SK-N-SH treated with all-trans-retinoic acid at 6 μM for 48 hours (cell line): ENCODE results near the gene COPS7A.

Source experiments
- ATAC-seq: fragments of 200-7000 bp; cut with Tn5 transposase; 3 replicates; pipeline ENCODE4 v1.9.1; 2020; ENCODE audit warnings: mild to moderate bottlenecking, moderate library complexity
- ARNTL ChIP-seq: fragments of 450-650 bp; formaldehyde crosslinking; IDR thresholded peaks from 2 replicates; pipeline ENCODE4 v1.5.0; 2020; ENCODE audit warnings: low read depth, mild to moderate bottlenecking, moderate library complexity, borderline replicate concordance
- CREB5 ChIP-seq: fragments of 250-450 bp; sonication (Bioruptor Pico); IDR thresholded peaks from 2 replicates; pipeline ENCODE4 v1.5.1; 2020; ENCODE audit warnings: low read depth, mild to moderate bottlenecking, moderate library complexity
- CSDC2 ChIP-seq: fragments of 250-450 bp; sonication (Bioruptor Pico); IDR thresholded peaks from 2 replicates; pipeline ENCODE4 v1.5.0; 2020; ENCODE audit warnings: mild to moderate bottlenecking, moderate library complexity
- CSRNP3 ChIP-seq: fragments of 250-450 bp; sonication (Bioruptor Pico); IDR thresholded peaks from 2 replicates; pipeline ENCODE4 v1.5.1; 2021; ENCODE audit warnings: mild to moderate bottlenecking, moderate library complexity
- ESRRG ChIP-seq: fragments of 250-450 bp; sonication (Bioruptor Pico); IDR thresholded peaks from 2 replicates; pipeline ENCODE4 v1.6.1; 2021; ENCODE audit warnings: mild to moderate bottlenecking
- GLIS3 ChIP-seq: fragments of 250-450 bp; sonication (Bioruptor Pico); IDR thresholded peaks from 2 replicates; pipeline ENCODE4 v1.5.0; 2020; ENCODE audit warnings: mild to moderate bottlenecking, moderate library complexity
- ISL1 ChIP-seq: fragments of 250-450 bp; sonication (Bioruptor Pico); IDR thresholded peaks from 2 replicates; pipeline ENCODE4 v2.1.2; 2022; ENCODE audit warnings: mild to moderate bottlenecking, moderate library complexity
- OSR1 ChIP-seq: fragments of 250-450 bp; sonication (Bioruptor Pico); IDR thresholded peaks from 2 replicates; pipeline ENCODE4 v1.8.0; 2022; ENCODE audit warnings: moderate library complexity, mild to moderate bottlenecking, inconsistent platforms
- PATZ1 ChIP-seq: fragments of 250-450 bp; sonication (Bioruptor Pico); IDR thresholded peaks from 2 replicates; pipeline ENCODE4 v1.8.0; 2020; ENCODE audit warnings: mild to moderate bottlenecking, moderate library complexity, borderline replicate concordance
- POU6F1 ChIP-seq: fragments of 250-450 bp; sonication (Bioruptor Pico); IDR thresholded peaks from 2 replicates; pipeline ENCODE4 v1.8.0; 2021; ENCODE audit warnings: low read depth, mild to moderate bottlenecking, moderate library complexity, borderline replicate concordance
- PPARA ChIP-seq: fragments of 250-450 bp; sonication (Bioruptor Pico); IDR thresholded peaks from 2 replicates; pipeline ENCODE4 v1.5.0; 2020; ENCODE audit warnings: mild to moderate bottlenecking, borderline replicate concordance
- RARB ChIP-seq: fragments of 250-450 bp; sonication (Bioruptor Pico); IDR thresholded peaks from 2 replicates; pipeline ENCODE4 v1.8.0; 2021; ENCODE audit warnings: mild to moderate bottlenecking, moderate library complexity
- SNAI2 ChIP-seq: fragments of 250-450 bp; sonication (Bioruptor Pico); IDR thresholded peaks from 2 replicates; pipeline ENCODE4 v1.5.0; 2020; ENCODE audit warnings: mild to moderate bottlenecking, moderate library complexity
- TOX ChIP-seq: fragments of 250-450 bp; sonication (Bioruptor Pico); IDR thresholded peaks from 2 replicates; pipeline ENCODE4 v1.8.0; 2021; ENCODE audit warnings: mild to moderate bottlenecking, moderate library complexity, borderline replicate concordance
- TSHZ2 ChIP-seq: fragments of 250-450 bp; sonication (Bioruptor Pico); IDR thresholded peaks from 2 replicates; pipeline ENCODE4 v1.5.0; 2020; ENCODE audit warnings: mild to moderate bottlenecking, moderate library complexity
- ZC3H10 ChIP-seq: fragments of 250-450 bp; sonication (Bioruptor Pico); IDR thresholded peaks from 2 replicates; pipeline ENCODE4 v1.5.1; 2021; ENCODE audit warnings: mild to moderate bottlenecking, moderate library complexity
- ZFP3 ChIP-seq: fragments of 250-450 bp; sonication (Bioruptor Pico); IDR thresholded peaks from 2 replicates; pipeline ENCODE4 v1.5.0; 2020; ENCODE audit warnings: mild to moderate bottlenecking, moderate library complexity
- ZFP30 ChIP-seq: fragments of 450-650 bp; formaldehyde crosslinking; IDR thresholded peaks from 2 replicates; pipeline ENCODE4 v1.5.0; 2022; ENCODE audit warnings: mild to moderate bottlenecking, moderate library complexity
- ZNF565 ChIP-seq: fragments of 450-650 bp; formaldehyde crosslinking; conservative IDR thresholded peaks from 2 replicates; pipeline ENCODE4 v1.5.0; 2020; ENCODE audit warnings: low read depth, mild to moderate bottlenecking, moderate library complexity
- ZNF70 ChIP-seq: fragments of 450-650 bp; formaldehyde crosslinking; IDR thresholded peaks from 2 replicates; pipeline ENCODE4 v1.5.0; 2020; ENCODE audit warnings: mild to moderate bottlenecking, moderate library complexity
- ZNF8 ChIP-seq: fragments of 450-650 bp; formaldehyde crosslinking; IDR thresholded peaks from 2 replicates; pipeline ENCODE4 v1.5.0; 2020; ENCODE audit warnings: mild to moderate bottlenecking, moderate library complexity

COPS7A gene

GRCh38 chr12:6779708-6780432 is 56.0 kb downstream of the COPS7A start (continued):
- TF ChIP-seq PATZ1 (CRISPR knock-in tag) (no peak), RARB (CRISPR knock-in tag) (no peak), SNAI2 (CRISPR knock-in tag) (no peak), TOX (CRISPR knock-in tag) (no peak), ZFP30 (CRISPR knock-in tag) (no peak), GLIS3 (CRISPR knock-in tag) (no peak), ZNF70 (CRISPR knock-in tag) (no peak), ZC3H10 (no peak), ZFP3 (no peak), PPARA (CRISPR knock-in tag) (no peak), CSDC2 (CRISPR knock-in tag) (no peak)
- TF ChIP-seq, all 23 proteins: peak for 0

GRCh38 chr12:6780573-6780972 is 56.7 kb downstream of the COPS7A start:
- TF ChIP-seq CREB5 (CRISPR knock-in tag) (no peak), OSR1 (CRISPR knock-in tag) (no peak), GLIS3 (CRISPR knock-in tag) (no peak), ZNF565 (CRISPR knock-in tag) (no peak), ISL1 (CRISPR knock-in tag) (no peak), TOX (CRISPR knock-in tag) (no peak), ARNTL (no peak), ZNF70 (CRISPR knock-in tag) (no peak), TSHZ2 (CRISPR knock-in tag) (no peak), SNAI2 (CRISPR knock-in tag) (no peak), CSRNP3 (CRISPR knock-in tag) (no peak), ZC3H10 (no peak), ZFP30 (CRISPR knock-in tag) (no peak), CSDC2 (CRISPR knock-in tag) (no peak), PATZ1 (CRISPR knock-in tag) (no peak), PPARA (CRISPR knock-in tag) (no peak), POU6F1 (CRISPR knock-in tag) (no peak), ZNF8 (CRISPR knock-in tag) (no peak), ZFP3 (no peak), ESRRG (no peak)

More at GRCh38 chr12:6780573-6780972, 56.7 kb downstream of the COPS7A start:
- no peak for ATAC-seq
